Measurements from ENCODE around the gene KLHL29.

GRCh38 chr2:23367760-23368159 is 17.2 kb upstream of the KLHL29 start:
- TF ChIP-seq EZH2phosphoT487 (IDR thresholded peaks at IDR 0.05; ENCODE audit: borderline replicate concordance) (no peak), CTCF (conservative IDR thresholded peaks at IDR 0.05; ENCODE audit: low read length) (no peak)

Measured in Loucy (cell line).